Vagina (tissue), 2 donors: Measurements from ENCODE around the gene KCTD16.

Experiments
- POLR2A ChIP-seq, 2 donors: fragments of 450-650 bp; IDR thresholded peaks; one replicate each; pipeline ENCODE4 v1.6.1; 2017; ENCODE audit warnings: antibody characterized with exemption in 2 of 2, mild to moderate bottlenecking in 2 of 2, moderate library complexity in 2 of 2
- TF ChIP-seq, protein P1 (sequence below), 3 experiments: fragments of 450-650 bp in 2 of 3; fragments of 200-600 bp in 1 of 3; sonication (generic) in 1 of 3; IDR thresholded peaks; one replicate each; pipeline ENCODE4 v1.5.1; 2017 to 2019; ENCODE audit warnings: antibody characterized with exemption in 3 of 3, mild to moderate bottlenecking in 2 of 3, moderate library complexity in 2 of 3

DNA sequence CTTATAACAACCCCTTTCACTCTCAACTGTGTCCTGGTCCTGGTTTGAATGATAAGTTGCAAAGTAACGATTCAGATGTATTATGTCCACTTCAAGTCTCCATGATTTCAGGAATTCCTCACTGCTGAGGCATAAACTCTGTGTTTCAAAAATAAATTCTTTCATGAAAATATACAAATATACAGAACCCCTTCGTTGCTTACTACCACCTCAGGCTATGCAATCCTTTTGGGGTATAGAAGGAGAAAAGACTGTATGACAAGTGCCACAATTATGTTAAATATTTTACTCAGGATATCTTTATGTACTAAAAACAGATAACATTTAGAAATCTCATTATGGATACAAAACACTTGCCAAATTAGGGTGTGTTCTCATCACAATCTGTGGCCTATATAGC lies 190.7 kb downstream of the KCTD16 start:
- TF ChIP-seq, protein P1, sequence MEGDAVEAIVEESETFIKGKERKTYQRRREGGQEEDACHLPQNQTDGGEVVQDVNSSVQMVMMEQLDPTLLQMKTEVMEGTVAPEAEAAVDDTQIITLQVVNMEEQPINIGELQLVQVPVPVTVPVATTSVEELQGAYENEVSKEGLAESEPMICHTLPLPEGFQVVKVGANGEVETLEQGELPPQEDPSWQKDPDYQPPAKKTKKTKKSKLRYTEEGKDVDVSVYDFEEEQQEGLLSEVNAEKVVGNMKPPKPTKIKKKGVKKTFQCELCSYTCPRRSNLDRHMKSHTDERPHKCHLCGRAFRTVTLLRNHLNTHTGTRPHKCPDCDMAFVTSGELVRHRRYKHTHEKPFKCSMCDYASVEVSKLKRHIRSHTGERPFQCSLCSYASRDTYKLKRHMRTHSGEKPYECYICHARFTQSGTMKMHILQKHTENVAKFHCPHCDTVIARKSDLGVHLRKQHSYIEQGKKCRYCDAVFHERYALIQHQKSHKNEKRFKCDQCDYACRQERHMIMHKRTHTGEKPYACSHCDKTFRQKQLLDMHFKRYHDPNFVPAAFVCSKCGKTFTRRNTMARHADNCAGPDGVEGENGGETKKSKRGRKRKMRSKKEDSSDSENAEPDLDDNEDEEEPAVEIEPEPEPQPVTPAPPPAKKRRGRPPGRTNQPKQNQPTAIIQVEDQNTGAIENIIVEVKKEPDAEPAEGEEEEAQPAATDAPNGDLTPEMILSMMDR (IDR thresholded peaks at IDR 0.05) = no peak
- TF ChIP-seq POLR2A (IDR thresholded peaks at IDR 0.05) = no peak
